ENCODE measurements around the gene MMAA. TPM values are rescaled to one million over a fixed set of nuclear protein-coding genes. Genes with fewer than 3 reads are reported as not detected.
A peak's percentile ranks its signal among the peaks of the same experiment; 100 is the strongest.
"Not testable (repeated sequence)": the region's sequence is repeated elsewhere in the genome, so short reads cannot be mapped to it uniquely, and the experiment has no call there.

The MMAA gene
- total and polyA plus RNA-seq, 5 donors: 3.4 to 10.6 (median 8.1) TPM

DNA sequence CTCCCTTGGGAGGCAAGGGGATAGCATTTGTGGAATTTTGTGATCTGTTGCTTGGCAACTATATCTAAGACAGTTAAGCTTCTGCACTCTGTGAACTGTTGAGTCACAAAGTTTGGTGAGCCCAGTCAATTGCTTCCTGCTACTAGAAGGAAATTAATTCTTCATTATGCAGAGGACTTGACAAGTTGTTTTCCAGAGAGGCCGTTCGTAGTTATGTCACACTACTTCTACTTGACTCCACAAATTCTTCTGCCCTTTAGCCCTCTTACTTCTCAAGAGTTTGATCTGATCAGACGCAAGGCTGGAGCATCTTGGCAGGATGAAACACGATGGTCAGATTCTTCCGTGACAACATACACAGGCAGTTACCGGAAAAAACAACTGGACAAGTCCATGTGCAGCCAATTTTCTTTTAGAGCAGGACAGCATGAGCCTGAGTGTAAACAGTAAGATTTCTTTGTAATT lies 60.8 kb downstream of the MMAA start, which contains the start of gene C4orf51:
TSS of gene C4orf51 (plus strand) at position 156 of the 465 bp plus-strand sequence. CDS start at position 214, 58 bp downstream.
- ATAC-seq (peak; percentile 80 to 83), DNase-seq (no peak)
- H3K27ac ChIP-seq (ENCODE audit: low read length): peak within 1 kb of the TSS; percentile 52
- no peaks in the 10 kb centered on the region for H3K27me3 ChIP-seq (ENCODE audit: control insufficient read depth, insufficient read depth)
- intact Hi-C loops (cut with DNase I): no loop called here
- 9% methylated on average over 6 of the region's 6 CpGs for WGBS
- H3K9me3 ChIP-seq (ENCODE audit: control insufficient read depth, low read length): no peaks in the 10 kb centered on the region
- H3K4me1 ChIP-seq (ENCODE audit: control insufficient read depth, insufficient read depth, low read length): peaks cover 3% of the 10 kb centered on the region
- peak within 1 kb of the TSS; percentile 25 for H3K4me3 ChIP-seq (ENCODE audit: low read length)

GRCh38 chr4:145680902-145681301 lies 61.7 kb downstream of the MMAA start:
- H3K27me3 ChIP-seq (ENCODE audit: control insufficient read depth, insufficient read depth): no peaks in the 10 kb centered on the region
- H3K27ac ChIP-seq (ENCODE audit: low read length): no peak overlapping the region
- ATAC-seq (no peak), DNase-seq (no peak)
- no peaks in the 10 kb centered on the region for H3K9me3 ChIP-seq (ENCODE audit: control insufficient read depth, low read length)
- WGBS: 95% methylated on average over 1 of the region's 1 CpG
- H3K4me3 ChIP-seq (ENCODE audit: low read length): no peak overlapping the region
- peaks cover 3% of the 10 kb centered on the region for H3K4me1 ChIP-seq (ENCODE audit: control insufficient read depth, insufficient read depth, low read length)
- intact Hi-C loops (cut with DNase I): no loop called here

DNA sequence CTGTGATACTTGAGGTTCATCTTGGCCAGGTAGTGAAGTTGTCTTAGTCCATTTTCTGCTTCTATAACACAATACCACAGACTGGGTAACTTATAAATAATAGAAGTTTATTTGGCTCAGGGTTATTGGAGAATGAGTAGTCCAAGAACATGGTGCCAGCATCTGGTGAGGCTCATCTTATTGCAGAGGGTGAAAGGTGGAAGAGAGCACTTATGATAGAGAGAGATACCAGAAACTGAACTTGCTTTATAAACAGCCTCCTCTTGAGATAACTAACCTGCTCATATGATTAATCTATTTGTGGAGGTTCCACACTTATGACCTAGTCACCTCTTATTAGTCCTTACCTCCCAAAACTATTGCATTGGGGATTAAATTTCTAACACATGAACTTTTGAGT lies 62.3 kb downstream of the MMAA start:
- no peak for DNase-seq
- Histone ChIP-seq H3K27me3 (ENCODE audit: control insufficient read depth, insufficient read depth) (no peaks in the 10 kb centered on the region), H3K27ac (ENCODE audit: low read length) (no peak overlapping the region), H3K9me3 (ENCODE audit: control insufficient read depth, low read length) (no peaks in the 10 kb centered on the region), H3K4me1 (ENCODE audit: control insufficient read depth, insufficient read depth, low read length) (peaks cover 3% of the 10 kb centered on the region), H3K4me3 (ENCODE audit: low read length) (no peak overlapping the region)
- intact Hi-C loops (cut with DNase I): no loop called here
- peak in 1 of 2 donors; percentile 40 for ATAC-seq

- H3K4me3 ChIP-seq (ENCODE audit: low read length): no peak overlapping the region
- WGBS: 93% methylated on average over 1 of the region's 1 CpG
- H3K4me1 ChIP-seq (ENCODE audit: control insufficient read depth, insufficient read depth, low read length): peaks cover 3% of the 10 kb centered on the region
- H3K27ac ChIP-seq (ENCODE audit: low read length): no peak overlapping the region
- H3K9me3 ChIP-seq (ENCODE audit: control insufficient read depth, low read length): no peaks in the 10 kb centered on the region
- no peaks in the 10 kb centered on the region for H3K27me3 ChIP-seq (ENCODE audit: control insufficient read depth, insufficient read depth)
- DNase-seq (no peak), ATAC-seq (no peak)
- intact Hi-C loops (cut with DNase I): no loop called here
Observed at GRCh38 chr4:145681956-145682355, 62.8 kb downstream of the MMAA start.

DNA sequence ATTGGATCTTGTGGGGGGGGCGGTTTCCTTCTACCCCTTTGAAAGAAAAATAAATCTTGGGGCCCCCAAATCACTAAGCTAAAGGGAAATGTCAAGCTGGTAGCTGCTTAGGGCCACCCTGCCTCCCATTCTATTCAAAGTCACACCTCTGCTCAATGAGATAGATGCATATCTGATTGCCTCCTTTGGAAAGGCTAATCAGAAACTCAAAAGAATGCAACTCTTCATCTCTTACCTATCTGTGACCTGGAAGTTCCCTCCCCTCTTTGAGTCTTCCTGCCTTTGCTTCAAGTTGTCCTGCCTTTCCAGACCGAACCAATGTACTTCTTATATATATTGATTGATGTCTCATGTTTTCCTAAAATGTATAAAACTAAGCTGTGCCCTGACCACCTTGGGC lies 67.8 kb downstream of the MMAA start:
- Histone ChIP-seq H3K9me3 (ENCODE audit: control insufficient read depth, low read length) (no peaks in the 10 kb centered on the region), H3K27ac (ENCODE audit: low read length) (no peak overlapping the region), H3K4me1 (ENCODE audit: control insufficient read depth, insufficient read depth, low read length) (no peaks in the 10 kb centered on the region), H3K27me3 (ENCODE audit: control insufficient read depth, insufficient read depth) (no peaks in the 10 kb centered on the region), H3K4me3 (ENCODE audit: low read length) (no peak overlapping the region)
- WGBS: 69% methylated on average over 2 of the region's 2 CpGs
- intact Hi-C loops (cut with DNase I): no loop called here
- ATAC-seq: no peak
- no peak for DNase-seq

- Histone ChIP-seq H3K9me3 (ENCODE audit: control insufficient read depth, low read length) (no peaks in the 10 kb centered on the region), H3K4me3 (ENCODE audit: low read length) (no peak overlapping the region), H3K27me3 (ENCODE audit: control insufficient read depth, insufficient read depth) (no peaks in the 10 kb centered on the region), H3K27ac (ENCODE audit: low read length) (no peak overlapping the region), H3K4me1 (ENCODE audit: control insufficient read depth, insufficient read depth, low read length) (no peaks in the 10 kb centered on the region)
- DNase-seq: no peak
- intact Hi-C loops (cut with DNase I): no loop called here
- 94% methylated on average over 3 of the region's 3 CpGs for WGBS
- no peak for ATAC-seq
Observed at GRCh38 chr4:145690610-145691009, 71.4 kb downstream of the MMAA start.

- H3K4me3 ChIP-seq (ENCODE audit: low read length); H3K27me3 ChIP-seq (ENCODE audit: control insufficient read depth, insufficient read depth); ATAC-seq; DNase-seq; H3K4me1 ChIP-seq (ENCODE audit: control insufficient read depth, insufficient read depth, low read length); intact Hi-C loops (cut with DNase I); H3K27ac ChIP-seq (ENCODE audit: low read length); H3K9me3 ChIP-seq (ENCODE audit: control insufficient read depth, low read length): not testable (repeated sequence)
- WGBS: 93% methylated on average over 2 of the region's 2 CpGs
Observed at GRCh38 chr4:145691416-145691815, 72.2 kb downstream of the MMAA start.

DNA sequence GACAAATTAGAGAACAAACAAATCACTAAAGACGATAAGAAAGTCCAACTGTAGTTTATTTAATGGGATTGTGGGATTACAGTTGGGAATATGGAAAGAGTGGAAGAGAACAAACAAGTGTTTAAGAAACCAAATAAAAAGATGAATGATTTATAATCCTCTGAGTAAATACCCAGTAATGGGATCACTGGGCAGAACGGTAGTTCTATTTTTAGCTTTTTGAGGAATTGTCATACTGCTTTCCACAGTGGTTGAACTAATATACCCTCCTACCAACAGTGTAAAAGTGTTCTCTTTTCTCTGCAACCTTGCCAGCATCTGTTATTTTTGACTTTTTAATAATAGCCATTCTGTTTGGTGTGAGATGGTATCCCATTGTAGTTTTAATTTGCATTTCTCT lies 75.7 kb downstream of the MMAA start:
- DNase-seq (no peak), ATAC-seq (no peak)
- intact Hi-C loops (cut with DNase I): no loop called here
- WGBS: 54% methylated on average over 2 of the region's 2 CpGs
- no peaks in the 10 kb centered on the region for H3K9me3 ChIP-seq (ENCODE audit: control insufficient read depth, low read length)
- no peaks in the 10 kb centered on the region for H3K4me1 ChIP-seq (ENCODE audit: control insufficient read depth, insufficient read depth, low read length)
- H3K4me3 ChIP-seq (ENCODE audit: low read length): no peak overlapping the region
- no peaks in the 10 kb centered on the region for H3K27me3 ChIP-seq (ENCODE audit: control insufficient read depth, insufficient read depth)
- H3K27ac ChIP-seq (ENCODE audit: low read length): no peak overlapping the region

GRCh38 chr4:145697332-145697731 lies 78.1 kb downstream of the MMAA start:
- no peak overlapping the region for H3K27ac ChIP-seq (ENCODE audit: low read length)
- no peaks in the 10 kb centered on the region for H3K27me3 ChIP-seq (ENCODE audit: control insufficient read depth, insufficient read depth)
- ATAC-seq (no peak), DNase-seq (no peak)
- no peaks in the 10 kb centered on the region for H3K4me1 ChIP-seq (ENCODE audit: control insufficient read depth, insufficient read depth, low read length)
- WGBS: 91% methylated on average over 2 of the region's 2 CpGs
- intact Hi-C loops (cut with DNase I): no loop called here
- no peak overlapping the region for H3K4me3 ChIP-seq (ENCODE audit: low read length)
- no peaks in the 10 kb centered on the region for H3K9me3 ChIP-seq (ENCODE audit: control insufficient read depth, low read length)

GRCh38 chr4:145698507-145698906 lies 79.3 kb downstream of the MMAA start:
- H3K9me3 ChIP-seq (ENCODE audit: control insufficient read depth, low read length): no peaks in the 10 kb centered on the region
- intact Hi-C loops (cut with DNase I): no loop called here
- H3K27me3 ChIP-seq (ENCODE audit: control insufficient read depth, insufficient read depth): no peaks in the 10 kb centered on the region
- no peak for DNase-seq
- 92% methylated on average over 2 of the region's 2 CpGs for WGBS
- no peaks in the 10 kb centered on the region for H3K4me1 ChIP-seq (ENCODE audit: control insufficient read depth, insufficient read depth, low read length)
- no peak overlapping the region for H3K27ac ChIP-seq (ENCODE audit: low read length)
- H3K4me3 ChIP-seq (ENCODE audit: low read length): no peak overlapping the region
- ATAC-seq: no peak

- no peak for ATAC-seq
Observed at GRCh38 chr4:145703850-145704497, 84.8 kb downstream of the MMAA start.

DNA sequence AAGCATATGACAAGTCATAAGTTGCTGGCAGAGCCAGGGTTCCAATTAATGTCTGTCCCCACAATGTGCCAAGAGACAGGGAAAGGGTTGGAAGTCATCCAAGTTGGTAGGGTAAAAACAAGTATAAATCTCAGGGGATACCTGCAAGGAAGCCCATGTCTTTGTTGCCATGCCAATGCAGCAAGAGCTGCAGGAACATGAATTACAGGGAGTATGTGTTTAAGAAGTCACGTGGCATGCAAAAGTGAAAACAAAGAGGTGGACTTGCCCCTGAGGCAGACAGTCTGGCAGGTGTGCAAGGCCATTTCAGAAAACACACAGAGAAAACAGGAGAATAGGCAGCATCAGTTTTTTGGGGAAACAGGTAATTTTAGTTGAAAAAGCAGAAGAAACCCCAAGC lies 90.2 kb downstream of the MMAA start:
- H3K27ac ChIP-seq (ENCODE audit: low read length): no peak overlapping the region

More at GRCh38 chr4:145703850-145704497, 84.8 kb downstream of the MMAA start:
- Histone ChIP-seq H3K27me3 (ENCODE audit: control insufficient read depth, insufficient read depth) (no peaks in the 10 kb centered on the region), H3K4me3 (ENCODE audit: low read length) (no peak overlapping the region), H3K4me1 (ENCODE audit: control insufficient read depth, insufficient read depth, low read length) (no peaks in the 10 kb centered on the region), H3K9me3 (ENCODE audit: control insufficient read depth, low read length) (no peaks in the 10 kb centered on the region), H3K27ac (ENCODE audit: low read length) (no peak overlapping the region)
- intact Hi-C loops (cut with DNase I): no loop called here
- 75% methylated on average over 4 of the region's 4 CpGs for WGBS
- no peak for DNase-seq

More for the DNA sequence above, 90.2 kb downstream of the MMAA start:
- DNase-seq: no peak
- Histone ChIP-seq H3K4me1 (ENCODE audit: control insufficient read depth, insufficient read depth, low read length) (no peaks in the 10 kb centered on the region), H3K27me3 (ENCODE audit: control insufficient read depth, insufficient read depth) (no peaks in the 10 kb centered on the region), H3K4me3 (ENCODE audit: low read length) (no peak overlapping the region), H3K9me3 (ENCODE audit: control insufficient read depth, low read length) (peaks cover 1% of the 10 kb centered on the region)
- WGBS: 78% methylated on average over 1 of the region's 1 CpG
- ATAC-seq: no peak
- intact Hi-C loops (cut with DNase I): no loop called here

Data from right cardiac atrium (tissue), 5 donors.